ENCODE results near the gene GPS2. TPM values are rescaled to one million over a fixed set of nuclear protein-coding genes. Genes with fewer than 3 reads are reported as not detected.

Gene GPS2
- total RNA-seq, 1 donor, result 69.1 TPM

DNA sequence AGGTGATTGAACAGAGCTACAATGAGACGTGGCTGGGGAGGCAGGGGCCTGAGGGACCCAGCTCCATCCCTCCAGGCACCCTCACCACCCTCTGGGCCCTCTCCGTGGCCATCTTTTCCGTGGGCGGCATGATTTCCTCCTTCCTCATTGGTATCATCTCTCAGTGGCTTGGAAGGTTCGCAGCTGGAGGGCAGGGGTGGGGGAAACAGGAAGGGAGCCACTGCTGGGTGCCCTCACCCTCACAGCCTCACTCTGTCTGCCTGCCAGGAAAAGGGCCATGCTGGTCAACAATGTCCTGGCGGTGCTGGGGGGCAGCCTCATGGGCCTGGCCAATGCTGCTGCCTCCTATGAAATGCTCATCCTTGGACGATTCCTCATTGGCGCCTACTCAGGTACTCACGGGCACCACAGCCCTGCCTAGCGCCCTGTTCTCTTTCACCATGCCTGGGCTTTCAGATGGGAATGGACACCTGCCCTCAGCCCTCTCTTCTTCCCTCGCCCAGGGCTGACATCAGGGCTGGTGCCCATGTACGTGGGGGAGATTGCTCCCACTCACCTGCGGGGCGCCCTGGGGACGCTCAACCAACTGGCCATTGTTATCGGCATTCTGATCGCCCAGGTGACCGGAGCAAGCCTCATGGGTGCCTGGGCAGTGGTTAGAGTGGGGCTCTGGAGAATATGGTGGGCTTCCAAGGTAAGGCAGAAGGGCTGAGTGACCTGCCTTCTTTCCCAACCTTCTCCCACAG is 31.5 kb downstream of the GPS2 start:
- no peak for DNase-seq (ENCODE audit: low read depth)
- TF ChIP-seq, protein P1, sequence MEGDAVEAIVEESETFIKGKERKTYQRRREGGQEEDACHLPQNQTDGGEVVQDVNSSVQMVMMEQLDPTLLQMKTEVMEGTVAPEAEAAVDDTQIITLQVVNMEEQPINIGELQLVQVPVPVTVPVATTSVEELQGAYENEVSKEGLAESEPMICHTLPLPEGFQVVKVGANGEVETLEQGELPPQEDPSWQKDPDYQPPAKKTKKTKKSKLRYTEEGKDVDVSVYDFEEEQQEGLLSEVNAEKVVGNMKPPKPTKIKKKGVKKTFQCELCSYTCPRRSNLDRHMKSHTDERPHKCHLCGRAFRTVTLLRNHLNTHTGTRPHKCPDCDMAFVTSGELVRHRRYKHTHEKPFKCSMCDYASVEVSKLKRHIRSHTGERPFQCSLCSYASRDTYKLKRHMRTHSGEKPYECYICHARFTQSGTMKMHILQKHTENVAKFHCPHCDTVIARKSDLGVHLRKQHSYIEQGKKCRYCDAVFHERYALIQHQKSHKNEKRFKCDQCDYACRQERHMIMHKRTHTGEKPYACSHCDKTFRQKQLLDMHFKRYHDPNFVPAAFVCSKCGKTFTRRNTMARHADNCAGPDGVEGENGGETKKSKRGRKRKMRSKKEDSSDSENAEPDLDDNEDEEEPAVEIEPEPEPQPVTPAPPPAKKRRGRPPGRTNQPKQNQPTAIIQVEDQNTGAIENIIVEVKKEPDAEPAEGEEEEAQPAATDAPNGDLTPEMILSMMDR (IDR thresholded peaks at IDR 0.05; ENCODE audit: insufficient read depth, low read length), result no peak
- H3K4me3 ChIP-seq (ENCODE audit: low read depth, low read length), result no peak overlapping the region

DNA sequence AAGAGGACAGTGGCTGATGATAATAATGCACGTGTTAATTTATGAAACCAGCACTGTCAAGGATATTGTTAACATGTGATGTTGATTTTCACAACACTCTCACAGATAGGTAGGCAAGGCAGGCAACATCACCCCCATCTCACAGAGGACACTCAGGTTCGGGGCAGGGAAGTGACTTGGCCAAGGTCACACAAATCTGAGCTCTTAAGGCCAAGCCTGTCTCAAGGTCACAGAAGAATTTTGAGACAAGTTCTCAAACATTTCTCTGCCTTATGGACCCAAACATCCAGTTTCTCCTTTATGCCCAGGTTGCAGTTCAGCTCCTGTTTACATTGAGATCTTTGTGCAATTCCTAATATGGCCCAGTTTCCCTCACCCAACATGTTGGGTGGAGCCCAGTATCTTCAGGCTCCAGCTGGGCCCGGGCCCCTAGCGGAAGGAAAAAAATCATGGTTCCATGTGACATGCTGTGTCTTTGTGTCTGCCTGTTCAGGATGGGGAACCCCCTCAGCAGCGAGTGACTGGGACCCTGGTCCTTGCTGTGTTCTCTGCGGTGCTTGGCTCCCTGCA is 32.3 kb downstream of the GPS2 start:
- TF ChIP-seq, protein P1 (IDR thresholded peaks at IDR 0.05; ENCODE audit: insufficient read depth, low read length), result no peak
- no peak overlapping the region for H3K4me3 ChIP-seq (ENCODE audit: low read depth, low read length)
- DNase-seq (ENCODE audit: low read depth), result no peak

DNA sequence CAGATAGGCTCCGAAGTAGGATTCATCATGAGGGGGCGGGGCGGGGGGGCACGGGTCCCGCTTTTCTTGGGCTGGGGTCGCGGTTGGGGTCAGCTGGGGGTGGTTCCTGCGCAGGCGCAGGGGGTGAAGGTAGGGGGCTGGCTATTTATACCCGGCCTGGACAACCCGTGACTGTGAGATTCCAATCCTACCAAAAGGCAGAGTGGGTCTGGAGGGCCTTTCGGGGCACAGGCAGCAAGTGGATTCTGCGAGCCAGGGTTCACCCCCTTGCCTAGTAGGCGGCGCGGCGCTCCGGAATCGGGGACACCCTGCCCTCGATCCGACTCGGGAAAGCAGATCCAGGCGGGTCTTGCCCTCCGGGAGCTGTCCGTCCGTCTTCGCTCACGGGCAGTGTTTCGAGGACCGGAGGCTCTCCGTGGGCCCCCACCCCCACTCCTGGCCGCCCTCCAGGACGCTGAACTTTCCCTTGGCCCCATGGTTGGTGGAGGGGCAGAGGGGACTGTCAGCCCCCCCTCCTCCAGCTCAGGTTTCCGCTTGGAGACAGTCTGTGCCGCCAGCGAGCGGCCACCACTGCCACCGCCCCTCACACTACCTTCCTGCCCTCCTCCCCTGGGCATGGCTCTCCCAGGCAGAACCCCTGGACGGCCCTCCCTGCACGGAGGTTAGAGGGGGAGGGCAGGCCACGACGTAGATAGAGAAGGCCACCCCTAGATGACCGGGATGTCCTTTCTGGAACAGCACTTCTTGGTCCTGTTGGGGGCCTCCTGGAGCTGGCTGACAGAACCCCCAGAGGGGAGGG is 33.0 kb downstream of the GPS2 start:
- DNase-seq (ENCODE audit: low read depth), result no peak
- TF ChIP-seq, protein P1 (IDR thresholded peaks at IDR 0.05; ENCODE audit: insufficient read depth, low read length), result no peak
- peak overlapping the region; percentile 54 for H3K4me3 ChIP-seq (ENCODE audit: low read depth, low read length)

DNA sequence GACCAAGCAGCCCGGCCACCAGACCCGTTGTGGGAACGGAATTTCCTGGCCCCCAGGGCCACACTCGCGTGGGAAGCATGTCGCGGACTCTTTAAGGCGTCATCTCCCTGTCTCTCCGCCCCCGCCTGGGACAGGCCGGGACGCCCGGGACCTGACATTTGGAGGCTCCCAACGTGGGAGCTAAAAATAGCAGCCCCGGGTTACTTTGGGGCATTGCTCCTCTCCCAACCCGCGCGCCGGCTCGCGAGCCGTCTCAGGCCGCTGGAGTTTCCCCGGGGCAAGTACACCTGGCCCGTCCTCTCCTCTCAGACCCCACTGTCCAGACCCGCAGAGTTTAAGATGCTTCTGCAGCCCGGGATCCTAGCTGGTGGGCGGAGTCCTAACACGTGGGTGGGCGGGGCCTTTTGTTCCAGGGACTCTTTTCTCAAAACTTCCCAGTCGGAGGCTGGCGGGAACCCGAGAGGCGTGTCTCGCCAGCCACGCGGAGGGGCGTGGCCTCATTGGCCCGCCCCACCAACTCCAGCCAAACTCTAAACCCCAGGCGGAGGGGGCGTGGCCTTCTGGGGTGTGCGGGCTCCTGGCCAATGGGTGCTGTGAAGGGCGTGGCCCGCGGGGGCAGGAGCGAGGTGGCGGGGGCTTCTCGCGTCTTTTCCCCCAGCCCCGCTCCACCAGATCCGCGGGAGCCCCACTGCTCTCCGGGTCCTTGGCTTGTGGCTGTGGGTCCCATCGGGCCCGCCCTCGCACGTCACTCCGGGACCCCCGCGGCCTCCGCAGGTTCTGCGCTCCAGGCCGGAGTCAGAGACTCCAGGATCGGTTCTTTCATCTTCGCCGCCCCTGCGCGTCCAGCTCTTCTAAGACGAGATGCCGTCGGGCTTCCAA is 33.8 kb downstream of the GPS2 start, which contains the start of gene SLC2A4:
TSS of gene SLC2A4 (plus strand) at position 645 of the 879 bp plus-strand sequence. CDS start at position 862, 217 bp downstream.
- peak; percentile 90 for DNase-seq (ENCODE audit: low read depth)
- TF ChIP-seq, protein P1 (IDR thresholded peaks at IDR 0.05; ENCODE audit: insufficient read depth, low read length), result no peak
- H3K4me3 ChIP-seq (ENCODE audit: low read depth, low read length), result peak within 1 kb of the TSS; percentile 59

DNA sequence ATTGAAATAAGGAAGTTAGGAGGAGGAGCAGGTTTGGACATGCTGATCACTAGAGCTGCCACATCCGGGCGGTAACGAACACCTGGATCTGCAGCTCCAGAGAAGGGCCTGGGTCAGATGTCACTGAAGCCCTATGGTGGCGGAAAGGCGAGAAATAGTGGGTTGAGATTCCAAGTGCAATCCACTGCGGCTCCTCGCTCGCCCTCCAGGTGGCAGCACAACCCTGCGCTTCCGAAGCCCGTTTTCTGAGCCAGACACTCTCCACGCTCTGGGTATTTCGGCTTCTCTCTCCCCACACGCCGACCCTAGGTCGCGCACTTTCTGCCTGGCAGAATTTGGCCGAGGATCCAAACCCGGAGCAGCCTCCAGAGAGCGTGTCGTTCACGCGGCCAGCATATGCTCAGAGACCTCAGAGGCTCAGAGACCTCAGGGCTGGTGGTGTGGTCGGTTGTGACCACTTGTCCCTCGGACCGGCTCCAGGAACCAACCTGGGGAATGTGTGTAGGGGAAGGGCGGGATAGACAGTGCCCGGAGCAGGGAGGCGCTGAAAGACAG is 34.6 kb downstream of the GPS2 start:
- TF ChIP-seq, protein P1 (IDR thresholded peaks at IDR 0.05; ENCODE audit: insufficient read depth, low read length), result peak; percentile 95
- peak overlapping the region; percentile 59 for H3K4me3 ChIP-seq (ENCODE audit: low read depth, low read length)
- peak; percentile 82 for DNase-seq (ENCODE audit: low read depth)

DNA sequence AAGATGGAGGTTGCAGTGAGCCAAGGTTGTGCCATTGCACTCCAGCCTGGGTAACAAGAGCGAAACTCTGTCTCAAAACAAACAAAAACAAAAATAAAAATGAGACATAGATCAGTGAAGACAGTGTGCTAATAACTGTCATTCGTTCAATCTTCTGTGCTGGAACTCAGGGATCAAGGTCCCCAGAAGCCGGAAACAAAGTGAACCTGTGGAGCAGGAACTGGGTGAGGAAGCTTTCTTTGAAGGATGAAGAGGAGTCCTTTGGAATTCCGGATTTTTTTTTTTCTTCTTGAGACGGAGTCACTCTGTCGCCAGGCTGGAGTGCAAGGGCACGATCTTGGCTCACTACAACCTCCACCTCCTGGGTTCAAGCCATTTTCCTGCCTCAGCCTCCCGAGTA is 35.7 kb downstream of the GPS2 start:
- no peak for DNase-seq (ENCODE audit: low read depth)
- no peak overlapping the region for H3K4me3 ChIP-seq (ENCODE audit: low read depth, low read length)
- TF ChIP-seq, protein P1 (IDR thresholded peaks at IDR 0.05; ENCODE audit: insufficient read depth, low read length), result no peak
